DMS79 treated with DMSO at 0.1 percent for 48 hours (cell line): ENCODE measurements around the gene GTF3C5.
A peak's percentile ranks its signal among the peaks of the same experiment; 100 is the strongest.

Experiments
- DNase-seq: peaks from one replicate; lab custom pipeline; 2025; lab: John Stamatoyannopoulos, UW

Gene GTF3C5, protein sequence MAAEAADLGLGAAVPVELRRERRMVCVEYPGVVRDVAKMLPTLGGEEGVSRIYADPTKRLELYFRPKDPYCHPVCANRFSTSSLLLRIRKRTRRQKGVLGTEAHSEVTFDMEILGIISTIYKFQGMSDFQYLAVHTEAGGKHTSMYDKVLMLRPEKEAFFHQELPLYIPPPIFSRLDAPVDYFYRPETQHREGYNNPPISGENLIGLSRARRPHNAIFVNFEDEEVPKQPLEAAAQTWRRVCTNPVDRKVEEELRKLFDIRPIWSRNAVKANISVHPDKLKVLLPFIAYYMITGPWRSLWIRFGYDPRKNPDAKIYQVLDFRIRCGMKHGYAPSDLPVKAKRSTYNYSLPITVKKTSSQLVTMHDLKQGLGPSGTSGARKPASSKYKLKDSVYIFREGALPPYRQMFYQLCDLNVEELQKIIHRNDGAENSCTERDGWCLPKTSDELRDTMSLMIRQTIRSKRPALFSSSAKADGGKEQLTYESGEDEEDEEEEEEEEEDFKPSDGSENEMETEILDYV

DNA sequence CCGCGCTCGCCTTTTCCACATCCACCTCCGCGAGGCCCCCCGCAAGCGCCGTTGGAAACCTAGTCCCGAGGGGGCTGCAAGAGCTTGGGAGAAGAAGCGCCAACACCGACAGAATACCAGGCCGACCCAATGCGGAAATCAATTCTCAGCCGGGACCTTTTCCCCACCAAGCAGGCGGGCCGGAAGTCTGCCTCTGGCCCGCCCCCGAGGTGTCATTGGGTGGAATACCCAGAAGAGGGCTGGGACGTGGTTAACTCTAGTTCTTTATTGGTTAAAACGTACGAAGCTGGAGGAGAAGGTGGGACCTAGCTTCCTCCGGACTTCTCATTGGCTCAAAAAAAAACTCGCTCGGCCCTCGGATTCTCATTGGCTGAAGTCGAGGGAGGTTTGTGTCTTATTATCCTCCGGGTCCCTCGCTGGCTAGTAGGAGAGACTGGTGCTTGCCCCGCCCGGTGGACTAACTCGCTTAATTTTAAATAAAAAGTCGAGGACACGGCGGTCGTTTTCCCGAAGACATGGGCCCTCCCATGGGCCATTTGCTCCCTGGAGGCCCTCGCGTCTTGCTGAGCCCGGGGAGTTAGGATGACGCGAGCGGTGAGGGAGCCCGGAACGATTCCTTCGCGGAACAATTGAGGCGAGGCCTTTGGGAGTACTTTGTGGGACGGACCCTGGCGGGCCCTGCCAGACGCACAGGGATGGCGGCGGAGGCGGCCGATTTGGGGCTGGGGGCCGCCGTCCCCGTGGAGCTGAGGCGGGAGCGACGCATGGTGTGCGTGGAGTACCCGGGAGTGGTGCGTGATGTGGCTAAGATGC, at the start of gene GTF3C5:
Gene GTF3C5 (plus strand): TSS at position 681 of the 813 bp plus-strand sequence. CDS start 15 bp downstream, at position 696.
- peak; percentile 99 for DNase-seq

- DNase-seq, result no peak
Measured at GRCh38 chr9:132982458-132982857, 48.3 kb upstream of the GTF3C5 start.

DNA sequence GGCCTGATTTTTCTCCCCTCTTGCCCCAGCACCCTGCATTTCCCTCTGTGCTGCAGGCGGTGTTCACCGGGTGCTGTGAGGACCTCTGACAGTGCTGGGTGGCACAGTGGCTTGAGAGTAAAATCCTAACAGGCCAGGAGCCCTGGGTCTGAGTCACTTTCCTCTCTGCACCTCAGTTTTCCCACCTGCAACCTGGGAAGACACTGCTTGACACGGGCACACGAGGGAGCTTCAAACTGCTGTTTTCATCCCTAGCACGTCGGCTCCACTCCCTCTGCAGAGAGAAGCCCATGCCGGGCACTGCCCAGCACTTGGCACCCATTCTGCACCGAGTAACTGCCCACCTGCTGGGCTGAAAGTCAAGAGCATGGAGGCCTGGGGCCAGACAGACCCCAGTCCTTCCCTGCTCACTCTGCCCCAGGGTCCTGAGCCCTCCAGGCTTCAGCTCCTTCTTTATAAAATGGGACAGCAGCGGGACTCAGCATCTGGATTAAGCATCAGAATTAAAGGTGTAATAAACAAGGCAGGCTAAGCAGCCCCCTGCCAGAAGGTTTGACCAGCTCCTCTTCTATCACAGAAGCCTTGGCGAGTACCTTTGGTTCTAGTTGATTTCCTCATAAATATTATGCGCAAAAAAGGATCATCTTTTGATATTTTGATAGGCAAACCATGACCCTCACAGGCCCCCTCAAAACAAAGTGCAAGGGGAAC, 47.2 kb upstream of the GTF3C5 start:
- DNase-seq, result no peak

GRCh38 chr9:132984202-132985070, 46.4 kb upstream of the GTF3C5 start:
- no peak for DNase-seq

GRCh38 chr9:132985071-132985350, 45.8 kb upstream of the GTF3C5 start:
- no peak for DNase-seq

DNA sequence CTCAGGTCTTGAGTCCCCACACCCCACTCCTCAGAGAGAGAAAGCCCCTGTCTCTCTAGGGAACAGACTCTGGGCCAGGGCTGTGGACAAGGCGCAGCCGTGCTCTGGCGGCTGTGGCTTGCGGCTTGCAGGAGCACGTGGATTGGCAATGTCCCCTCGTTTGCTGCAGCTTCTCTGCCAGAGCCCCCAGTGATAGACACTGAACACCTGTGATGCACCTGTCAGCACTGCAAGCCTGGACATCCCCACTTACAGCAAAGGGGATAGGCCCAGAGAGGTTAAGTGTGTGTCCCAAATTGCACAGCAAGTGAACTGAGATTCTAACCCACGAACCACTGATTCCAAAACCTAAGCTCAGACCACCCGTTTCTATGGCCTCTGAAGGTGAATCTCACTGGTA, 45.3 kb upstream of the GTF3C5 start:
- DNase-seq, result no peak

- no peak for DNase-seq
Measured at GRCh38 chr9:132986114-132986513, 44.7 kb upstream of the GTF3C5 start.

DNA sequence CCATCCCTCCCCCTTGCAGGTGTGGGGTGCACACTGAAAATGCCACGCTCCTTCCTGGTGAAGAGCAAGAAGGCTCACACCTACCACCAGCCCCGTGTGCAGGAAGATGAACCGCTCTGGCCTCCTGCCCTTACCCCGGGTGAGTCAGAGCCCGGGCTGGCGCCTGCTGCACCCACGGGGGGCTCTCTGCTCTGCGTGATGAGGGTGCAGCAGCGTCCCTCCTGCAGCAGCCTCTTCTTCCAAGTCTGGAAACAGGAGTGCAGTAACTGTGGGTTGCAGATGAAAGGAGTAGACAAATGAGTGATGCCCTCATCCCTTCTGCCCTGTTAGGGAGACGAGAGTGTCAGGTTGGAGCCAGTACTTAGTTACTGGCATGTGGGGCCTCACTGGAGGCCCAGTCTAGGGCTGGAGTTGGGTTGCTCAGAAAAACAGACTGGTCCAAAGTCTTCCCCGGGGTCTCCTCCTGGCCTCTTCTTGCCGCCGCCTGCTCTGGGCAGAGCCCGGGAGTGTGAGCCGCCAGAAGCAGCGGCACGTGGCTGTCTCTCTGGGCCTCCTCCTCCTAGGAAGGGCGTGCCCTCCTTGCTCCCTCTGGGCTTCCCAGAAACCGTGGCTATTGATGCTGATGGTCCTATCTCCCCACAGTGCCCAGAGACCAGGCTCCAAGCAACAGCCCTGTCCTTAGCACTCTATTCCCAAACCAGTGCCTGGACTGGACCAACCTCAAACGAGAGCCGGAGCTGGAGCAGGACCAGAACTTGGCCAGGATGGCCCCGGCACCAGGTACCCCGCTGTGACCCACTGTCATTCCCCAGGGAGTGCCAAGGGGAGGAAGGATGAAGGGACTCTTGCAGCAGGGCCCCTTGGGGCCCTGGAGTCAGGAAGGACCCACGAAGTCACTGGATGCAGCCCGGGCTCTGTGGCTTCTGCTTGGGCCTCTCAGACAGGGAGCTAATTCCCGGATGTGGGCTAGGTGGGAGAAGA, 43.9 kb upstream of the GTF3C5 start:
- no peak for DNase-seq

- no peak for DNase-seq
Measured at GRCh38 chr9:132988244-132989013, 42.4 kb upstream of the GTF3C5 start.

DNA sequence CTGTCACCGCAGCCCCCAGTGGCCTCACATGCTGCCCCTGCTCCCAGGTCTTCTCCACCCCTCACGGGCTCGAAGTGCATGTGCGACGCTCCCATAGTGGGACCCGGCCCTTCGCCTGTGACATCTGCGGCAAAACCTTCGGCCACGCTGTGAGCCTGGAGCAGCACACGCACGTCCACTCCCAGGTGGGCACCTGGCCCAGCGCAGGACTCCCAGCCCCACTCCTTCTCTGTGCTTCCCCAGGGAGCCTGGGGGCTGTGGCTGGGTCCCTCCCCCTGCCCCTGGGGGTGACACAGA, 41.8 kb upstream of the GTF3C5 start:
- DNase-seq, result no peak

DNA sequence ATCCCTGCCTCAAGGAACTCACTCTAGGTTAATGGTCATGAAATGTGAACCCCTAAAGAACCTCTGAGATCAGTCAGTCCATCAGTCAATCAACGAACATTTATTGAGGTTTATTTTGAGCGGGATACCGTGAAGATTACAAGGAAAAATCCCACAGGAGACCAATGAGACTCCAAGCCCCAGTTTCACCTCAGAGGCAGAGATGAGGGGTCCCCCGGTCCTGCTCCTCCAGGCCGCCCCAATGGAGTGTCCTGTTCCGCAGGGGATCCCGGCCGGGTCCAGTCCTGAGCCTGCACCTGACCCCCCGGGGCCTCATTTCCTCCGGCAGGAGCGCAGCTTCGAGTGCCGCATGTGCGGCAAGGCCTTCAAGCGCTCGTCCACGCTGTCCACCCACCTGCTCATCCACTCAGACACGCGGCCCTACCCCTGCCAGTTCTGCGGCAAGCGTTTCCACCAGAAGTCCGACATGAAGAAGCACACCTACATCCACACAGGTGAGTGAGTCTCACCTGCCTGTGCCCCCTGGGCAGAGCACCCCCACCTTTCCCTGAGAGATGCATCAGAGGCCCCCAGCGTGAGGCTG, 41.3 kb upstream of the GTF3C5 start:
- DNase-seq, result no peak

GRCh38 chr9:132989998-132990557, 40.7 kb upstream of the GTF3C5 start:
- peak; percentile 20 for DNase-seq

DNA sequence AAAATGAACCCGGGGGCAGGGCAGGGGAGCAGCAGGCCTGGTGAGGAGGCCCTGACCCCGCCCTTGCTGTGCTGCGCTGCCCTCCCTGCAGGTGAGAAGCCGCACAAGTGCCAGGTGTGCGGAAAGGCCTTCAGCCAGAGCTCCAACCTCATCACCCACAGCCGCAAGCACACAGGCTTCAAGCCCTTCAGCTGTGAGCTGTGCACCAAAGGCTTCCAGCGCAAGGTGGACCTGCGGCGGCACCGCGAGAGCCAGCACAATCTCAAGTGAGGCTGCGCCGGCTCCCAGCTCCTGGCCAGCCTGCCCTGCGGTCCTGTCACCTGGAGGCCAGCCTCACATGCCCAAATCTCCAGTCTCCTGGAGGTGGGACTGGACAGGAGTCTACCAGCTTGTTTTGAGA, 40.0 kb upstream of the GTF3C5 start:
- DNase-seq, result no peak

- no peak for DNase-seq
Measured at GRCh38 chr9:132991351-132992300, 39.2 kb upstream of the GTF3C5 start.

DNA sequence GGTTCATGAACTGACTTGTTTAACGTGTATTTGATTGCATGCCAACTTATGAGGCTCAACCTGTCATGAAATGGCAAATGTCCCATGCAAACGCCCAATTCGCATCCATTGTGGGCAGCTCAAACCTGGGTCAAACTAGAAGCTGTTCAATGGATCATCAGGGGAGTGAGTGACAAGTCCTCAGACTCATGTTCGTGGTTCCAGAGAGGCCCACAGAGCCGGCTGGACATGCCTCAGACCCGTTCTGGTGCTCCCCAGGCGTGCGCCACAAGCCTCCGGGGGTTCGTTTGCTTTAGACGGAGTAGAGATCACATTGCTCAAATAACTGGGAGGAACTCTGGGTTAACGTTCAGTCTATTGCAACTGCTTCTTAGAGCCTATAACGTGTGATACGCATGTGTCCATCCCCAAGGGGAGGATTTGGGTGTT, 37.3 kb upstream of the GTF3C5 start:
- DNase-seq, result no peak

DNA sequence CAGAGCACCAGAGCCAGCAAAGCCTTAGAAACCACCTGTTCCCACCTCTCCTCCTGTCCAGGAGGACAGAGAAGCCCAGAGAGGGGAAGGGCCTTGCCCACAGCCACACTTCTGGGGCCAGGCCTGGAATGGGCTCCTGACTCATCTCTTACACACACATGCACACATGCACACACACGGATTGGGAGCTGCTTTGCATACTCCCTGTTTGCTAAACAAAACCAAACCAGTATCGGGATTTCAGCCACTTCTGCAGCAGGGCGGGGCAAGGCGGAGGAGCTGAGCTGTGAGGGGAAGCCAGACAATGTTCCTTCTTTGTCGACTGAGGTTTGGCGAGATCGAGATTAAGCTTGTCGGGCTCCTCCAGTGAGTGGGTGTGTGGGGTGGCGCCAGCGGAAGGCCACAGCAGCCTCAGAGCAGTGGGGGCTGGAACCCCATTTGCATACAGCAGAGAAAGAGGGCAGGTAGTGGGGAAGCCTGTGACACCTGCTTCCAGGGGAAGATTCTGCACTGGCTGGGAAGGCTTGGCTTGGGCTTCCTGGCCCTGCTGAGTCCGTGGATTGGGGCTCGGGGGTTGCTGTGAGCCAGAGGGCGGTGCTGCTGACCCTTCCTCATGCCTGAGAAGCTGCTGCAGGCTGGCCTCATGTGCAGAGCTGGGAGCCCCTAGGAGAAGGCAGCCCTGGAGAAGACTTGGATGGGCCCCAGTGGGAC, 36.2 kb upstream of the GTF3C5 start:
- DNase-seq, result peak; percentile 17

GRCh38 chr9:132995121-132995420, 35.7 kb upstream of the GTF3C5 start:
- DNase-seq, result no peak
